Small intestine (tissue), 7 donors: ENCODE measurements around the gene PSMC3IP. TPM values are rescaled to one million over a fixed set of nuclear protein-coding genes. Genes with fewer than 3 reads are reported as not detected.
A peak's percentile ranks its signal among the peaks of the same experiment; 100 is the strongest.
"Not testable (repeated sequence)": the region's sequence is repeated elsewhere in the genome, so short reads cannot be mapped to it uniquely, and the experiment has no call there.

Experiments
- DNase-seq, 2 donors: peaks; one replicate each; pipeline versions ENCODE4 v3.0.0 to v3.0.0-alpha.2; 2013
- FAIRE-seq: peaks from 2 replicates; lab custom pipeline; 2012; peaks lifted over from hg19 to GRCh38; lab: Jason Lieb, UNC
- H3K27ac ChIP-seq, 3 donors: one replicate each; pipeline ENCODE4 v1.5.1; 2013; ENCODE audit warnings: low read length in 2 of 3, mild to moderate bottlenecking in 2 of 3, control low read depth in 1 of 3, inconsistent platforms in 1 of 3, low read depth in 1 of 3, moderate library complexity in 1 of 3
- H3K27me3 ChIP-seq, 3 donors: one replicate each; pipeline ENCODE4 v1.6.1; 2013; ENCODE audit warnings: low read length in 3 of 3, inconsistent platforms in 1 of 3; ENCODE audit not compliant: control insufficient read depth in 3 of 3, insufficient read depth in 3 of 3
- H3K36me3 ChIP-seq, 3 donors: one replicate each; pipeline ENCODE4 v1.6.1; 2013; ENCODE audit warnings: low read length in 3 of 3, inconsistent platforms in 1 of 3, low read depth in 1 of 3, mild to moderate bottlenecking in 1 of 3, moderate library complexity in 1 of 3; ENCODE audit not compliant: control insufficient read depth in 3 of 3, insufficient read depth in 2 of 3
- H3K4me1 ChIP-seq, 3 donors: one replicate each; pipeline ENCODE4 v1.6.1; 2013; ENCODE audit warnings: low read length in 2 of 3, inconsistent platforms in 1 of 3, low read depth in 1 of 3, mild to moderate bottlenecking in 1 of 3, moderate library complexity in 1 of 3; ENCODE audit not compliant: control insufficient read depth in 3 of 3, insufficient read depth in 2 of 3
- H3K4me3 ChIP-seq, 3 donors: one replicate each; pipeline ENCODE4 v1.5.1; 2013; ENCODE audit warnings: low read length in 3 of 3, control low read depth in 1 of 3, inconsistent platforms in 1 of 3, low read depth in 1 of 3, mild to moderate bottlenecking in 1 of 3, moderate library complexity in 1 of 3
- H3K9me3 ChIP-seq, 2 donors: one replicate each; pipeline ENCODE4 v1.6.1; 2013; ENCODE audit warnings: low read depth in 1 of 2, low read length in 1 of 2; ENCODE audit not compliant: control insufficient read depth in 2 of 2, insufficient read depth in 1 of 2
- WGBS, 3 donors: extraction: QIAGEN DNeasy Blood & Tissue Kit; methylation state at CpG; one replicate each; pipeline ENCODE4 v1.1.7; 2013; 5-methylcytosine and 5-hydroxymethylcytosine counted together
- polyA plus RNA-seq, 4 donors: library from polyadenylated mRNA; stranded (reverse) in 3 of 4; unstranded in 1 of 4; fragments of 200-250 nt in 3 of 4; fragments of 120-200 nt in 1 of 4; gene quantifications; one replicate each; pipeline versions ENCODE4 v1.2.1 to v1.2.3, GENCODE V29; 2013
- donor health status: healthy with polysubstance abuse.
- donor health status: control.
- donor health status: control.
- donor health status: Bipolar disorder and iron deficiency.
- donor health status: healthy.

Gene PSMC3IP
- polyA plus RNA-seq, 4 donors, result 0.89 to 5.7 (median 3.5) TPM

DNA sequence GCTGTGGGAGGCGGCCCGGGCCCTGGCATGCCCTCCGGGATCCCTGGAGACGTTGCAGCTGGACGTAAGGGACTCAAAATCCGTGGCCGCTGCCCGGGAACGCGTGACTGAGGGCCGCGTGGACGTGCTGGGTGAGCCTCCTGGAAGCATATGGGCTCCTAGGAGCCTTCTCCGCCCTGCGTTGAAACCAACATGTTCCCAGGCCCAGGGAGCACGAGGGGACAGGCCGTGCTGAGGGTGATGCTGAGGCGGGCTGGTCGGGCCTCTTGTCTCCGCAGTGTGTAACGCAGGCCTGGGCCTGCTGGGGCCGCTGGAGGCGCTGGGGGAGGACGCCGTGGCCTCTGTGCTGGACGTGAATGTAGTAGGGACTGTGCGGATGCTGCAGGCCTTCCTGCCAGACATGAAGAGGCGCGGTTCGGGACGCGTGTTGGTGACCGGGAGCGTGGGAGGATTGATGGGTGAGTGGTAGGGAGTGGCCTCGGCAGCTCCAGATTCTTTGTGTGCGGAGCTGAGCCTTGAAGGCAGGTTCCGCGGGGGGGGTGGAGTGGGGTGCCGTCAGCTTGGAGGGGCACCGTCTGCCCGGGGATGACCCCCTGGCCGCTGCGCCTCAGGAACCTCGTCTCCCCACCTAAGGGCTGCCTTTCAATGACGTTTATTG lies 24.2 kb downstream of the PSMC3IP start:
- 82 to 91% (median 88%) methylated on average over 41 to 45 of the region's 45 CpGs for WGBS, 3 donors
- Histone ChIP-seq H3K36me3 (peaks cover 0 to 13% (median 0%) of the 10 kb centered on the region in 3 donors), H3K4me1 (peaks cover 0 to 23% (median 13%) of the 10 kb centered on the region in 3 donors), H3K27ac (no peak overlapping the region), H3K27me3 (no peaks in the 10 kb centered on the region), H3K9me3 (no peaks in the 10 kb centered on the region), H3K4me3 (peak overlapping the region in 1 of 3 donors; percentile 94)
- FAIRE-seq (no peak), DNase-seq (no peak)

DNA sequence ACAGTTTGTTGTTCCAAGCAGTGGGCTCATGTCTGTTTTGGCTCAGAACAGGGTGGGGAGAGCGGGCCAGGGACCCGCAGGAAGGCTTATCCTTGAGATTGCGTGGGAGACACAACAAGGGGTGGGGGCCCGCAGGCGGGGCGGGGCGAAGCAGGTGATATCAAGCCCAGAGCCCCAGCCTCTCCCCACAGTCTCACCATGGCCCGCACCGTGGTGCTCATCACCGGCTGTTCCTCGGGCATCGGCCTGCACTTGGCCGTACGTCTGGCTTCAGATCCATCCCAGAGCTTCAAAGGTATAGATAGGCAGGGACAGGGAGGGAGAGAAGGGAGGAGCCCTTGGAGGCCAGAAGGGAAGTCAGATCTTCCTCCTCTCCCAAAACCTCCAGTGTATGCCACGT lies 24.8 kb downstream of the PSMC3IP start, which contains the start of gene HSD17B1:
Gene HSD17B1, plus strand, starts transcription at position 188 of the 400 bp plus-strand sequence. Its CDS starts 11 bp downstream, at position 199.
- 88 to 93% (median 91%) methylated on average over 13 to 15 of the region's 15 CpGs for WGBS, 3 donors
- not testable (repeated sequence) for FAIRE-seq, DNase-seq, H3K27ac ChIP-seq, H3K27me3 ChIP-seq, H3K9me3 ChIP-seq
- H3K4me3 ChIP-seq, result peak within 1 kb of the TSS in 2 of 3 donors; percentile 88 to 94
- peaks cover 0 to 13% (median 0%) of the 10 kb centered on the region in 3 donors for H3K36me3 ChIP-seq
- peaks cover 0 to 27% (median 14%) of the 10 kb centered on the region in 3 donors for H3K4me1 ChIP-seq

DNA sequence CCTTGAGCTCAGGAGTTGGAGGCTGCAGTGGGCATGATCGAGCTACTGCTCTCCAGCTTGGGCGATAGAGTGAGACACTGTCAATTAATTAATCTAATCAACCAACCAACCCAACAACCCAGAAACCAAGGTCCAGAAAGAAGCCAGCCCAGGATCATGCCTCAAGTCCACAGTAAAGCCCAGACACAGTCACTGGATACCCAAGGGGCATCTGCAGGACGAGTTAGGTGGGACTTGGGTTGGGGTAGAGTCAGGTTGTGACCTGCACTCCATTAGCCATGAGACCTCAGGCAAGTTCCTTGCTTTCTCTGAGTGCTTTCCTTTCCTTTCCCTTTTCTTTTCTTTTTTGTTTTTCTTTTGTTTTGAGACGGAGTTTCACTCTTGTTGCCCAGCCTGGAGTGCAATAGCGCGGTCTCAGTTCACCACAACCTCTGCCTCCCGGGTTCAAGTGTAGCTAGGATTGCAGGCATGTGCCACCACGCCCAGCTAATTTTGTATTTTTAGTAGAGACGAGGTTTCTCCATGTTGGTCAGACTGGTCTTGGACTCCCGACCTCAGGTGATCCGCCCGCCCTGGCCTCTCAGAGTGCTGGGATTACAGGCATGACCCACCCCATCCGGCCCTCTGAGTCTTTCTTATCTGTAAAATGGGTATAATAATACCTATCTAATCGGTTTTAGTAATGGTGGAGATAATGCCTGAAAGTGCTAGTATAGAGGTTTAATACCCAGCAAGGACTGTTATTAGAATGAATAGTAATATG lies 28.4 kb downstream of the PSMC3IP start:
- Histone ChIP-seq H3K9me3 (no peaks in the 10 kb centered on the region), H3K4me3 (peak overlapping the region in 1 of 3 donors; percentile 28), H3K27ac (no peak overlapping the region), H3K36me3 (peaks cover 2 to 23% (median 3%) of the 10 kb centered on the region in 3 donors), H3K27me3 (no peaks in the 10 kb centered on the region), H3K4me1 (peaks cover 0 to 22% (median 10%) of the 10 kb centered on the region in 3 donors)
- FAIRE-seq, result no peak
- DNase-seq, result peak in 1 of 2 donors; percentile 67
- 22 to 65% (median 35%) methylated on average over 14 of the region's 14 CpGs for WGBS, 3 donors

DNA sequence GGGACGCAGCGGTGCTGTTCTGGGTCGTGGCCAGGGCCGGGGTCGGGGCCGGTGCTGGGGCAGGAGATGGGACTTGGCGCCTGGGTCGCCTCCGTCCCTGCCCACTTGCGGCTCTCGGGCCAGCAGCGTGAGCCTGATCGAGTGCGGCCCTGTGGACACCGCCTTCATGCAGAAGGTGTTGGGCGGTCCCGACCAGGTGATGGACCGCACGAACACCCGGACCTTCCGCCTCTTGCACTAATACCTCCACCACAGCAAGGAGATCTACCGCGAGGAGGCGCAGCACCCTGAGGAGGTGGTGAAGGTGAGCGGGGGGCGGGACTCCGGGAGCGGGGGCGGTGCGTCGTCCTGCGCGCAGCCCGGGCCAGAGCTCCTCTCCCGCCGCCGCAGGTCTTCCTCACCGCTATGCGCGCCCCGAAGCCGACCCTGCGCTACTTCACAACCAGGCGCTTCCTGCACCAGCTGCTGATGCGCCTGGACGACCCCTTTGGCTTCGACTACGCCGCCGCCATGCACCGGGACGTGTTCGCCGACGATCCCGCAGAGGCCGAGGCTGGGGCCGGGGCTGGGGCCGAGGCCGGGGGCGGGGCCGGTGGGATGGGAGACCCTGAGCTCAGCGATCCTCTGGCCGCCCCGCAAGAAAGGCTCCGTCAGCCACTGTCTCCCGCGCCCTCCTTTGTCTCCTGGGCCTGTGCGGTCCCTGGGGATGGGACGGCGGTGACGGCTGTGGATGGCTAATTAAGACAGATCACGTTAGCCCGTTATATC lies 29.3 kb downstream of the PSMC3IP start:
- Histone ChIP-seq H3K9me3 (no peaks in the 10 kb centered on the region), H3K36me3 (peaks cover 4 to 30% (median 5%) of the 10 kb centered on the region in 3 donors), H3K27me3 (no peaks in the 10 kb centered on the region), H3K4me3 (peak overlapping the region; percentile 2 to 46 (median 28)), H3K27ac (no peak overlapping the region), H3K4me1 (peaks cover 0 to 16% (median 6%) of the 10 kb centered on the region in 3 donors)
- FAIRE-seq, result no peak
- peak; percentile 86 to 93 for DNase-seq
- 4 to 18% (median 8%) methylated on average over 56 to 74 of the region's 74 CpGs for WGBS, 3 donors

DNA sequence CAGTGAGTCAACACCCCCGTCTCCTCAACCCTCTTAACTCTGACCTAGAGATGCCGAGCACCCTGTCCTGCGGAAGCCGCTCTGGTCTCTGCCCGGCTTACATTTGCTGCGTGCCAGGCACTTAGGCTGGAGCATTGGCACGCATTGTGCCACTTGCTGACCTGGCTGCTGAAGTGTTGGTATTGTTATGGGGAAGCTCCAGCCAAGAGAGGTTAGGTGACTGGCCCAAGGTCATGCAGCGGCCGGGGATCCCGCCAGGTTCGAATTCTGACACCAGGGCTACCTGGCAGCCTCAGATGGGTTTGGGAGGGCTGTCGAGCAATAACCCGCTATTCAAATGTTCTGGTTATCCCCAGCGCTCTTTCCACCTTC lies 29.8 kb downstream of the PSMC3IP start:
- no peak overlapping the region for H3K27ac ChIP-seq
- no peaks in the 10 kb centered on the region for H3K9me3 ChIP-seq

DNA sequence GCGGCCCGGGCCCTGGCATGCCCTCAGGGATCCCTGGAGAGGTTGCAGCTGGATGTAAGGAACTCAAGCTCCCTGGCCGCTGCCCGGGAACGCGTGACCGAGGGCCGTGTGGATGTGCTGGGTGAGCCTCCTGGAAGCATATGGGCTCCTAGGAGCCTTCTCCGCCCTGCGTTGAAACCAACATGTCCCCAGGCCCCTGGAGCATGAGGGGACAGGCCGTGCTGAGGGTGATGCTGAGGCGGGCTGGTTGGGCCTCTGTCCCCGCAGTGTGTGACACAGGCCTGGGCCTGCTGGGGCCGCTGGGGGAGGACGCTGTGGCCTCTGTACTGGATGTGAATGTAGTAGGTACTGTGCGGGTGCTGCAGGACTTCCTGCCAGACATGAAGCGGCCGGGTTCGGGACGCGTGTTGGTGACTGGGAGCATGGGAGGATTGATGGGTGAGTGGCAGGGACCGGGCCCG lies 30.5 kb downstream of the PSMC3IP start:
- Histone ChIP-seq H3K9me3 (no peaks in the 10 kb centered on the region), H3K27ac (no peak overlapping the region), H3K4me1 (peaks cover 0 to 14% (median 6%) of the 10 kb centered on the region in 3 donors), H3K36me3 (peaks cover 4 to 35% (median 5%) of the 10 kb centered on the region in 3 donors), H3K4me3 (no peak overlapping the region), H3K27me3 (no peaks in the 10 kb centered on the region)
- no peak for DNase-seq
- FAIRE-seq, result no peak
- WGBS, 3 donors, result 85 to 86% (median 85%) methylated on average over 23 of the region's 23 CpGs

More for the DNA sequence above, 29.8 kb downstream of the PSMC3IP start:
- Histone ChIP-seq H3K27me3 (no peaks in the 10 kb centered on the region), H3K36me3 (peaks cover 4 to 30% (median 5%) of the 10 kb centered on the region in 3 donors), H3K4me1 (peaks cover 0 to 14% (median 6%) of the 10 kb centered on the region in 3 donors), H3K4me3 (peak overlapping the region; percentile 2 to 46 (median 28))
- WGBS, 3 donors, result 64 to 85% (median 67%) methylated on average over 14 of the region's 14 CpGs
- FAIRE-seq, result no peak
- DNase-seq, result no peak

DNA sequence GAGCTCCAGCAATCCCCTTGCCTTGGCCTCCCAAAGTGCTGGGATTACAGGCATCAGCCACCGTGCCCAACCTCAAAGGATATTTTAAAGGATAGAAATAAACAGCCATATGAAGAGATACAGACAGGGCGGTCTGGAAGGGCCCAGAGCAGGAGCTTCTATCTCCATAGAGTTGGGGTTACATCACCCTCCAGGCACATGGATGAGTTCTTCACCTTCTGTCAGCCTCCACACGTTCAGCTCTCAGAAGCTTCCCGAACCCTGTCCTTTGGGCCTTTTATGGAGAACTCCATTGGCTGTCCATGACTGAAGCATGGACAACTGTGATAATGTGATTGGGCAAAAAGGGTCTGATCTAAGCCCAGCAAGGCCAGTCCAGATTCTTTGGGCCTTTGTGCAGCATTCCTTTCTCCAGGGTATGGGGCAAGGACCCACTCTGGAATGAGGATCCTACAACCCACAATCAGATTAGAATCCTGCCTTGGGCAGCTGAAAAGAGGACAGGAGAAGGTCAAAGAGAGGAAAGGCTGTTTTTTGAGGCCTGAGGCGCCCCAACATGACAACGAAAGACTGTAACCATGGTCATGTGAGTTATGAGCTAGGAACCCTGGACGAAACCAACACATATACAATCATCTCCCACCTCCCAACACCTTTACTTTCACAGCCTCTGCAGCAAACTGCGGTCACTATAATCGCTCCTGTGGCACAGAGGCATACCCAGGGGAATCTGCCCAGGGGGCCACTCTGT lies 31.6 kb downstream of the PSMC3IP start:
- H3K4me3 ChIP-seq, H3K27ac ChIP-seq, FAIRE-seq, DNase-seq, H3K27me3 ChIP-seq, H3K9me3 ChIP-seq: not testable (repeated sequence)
- H3K36me3 ChIP-seq, result peaks cover 4 to 42% (median 5%) of the 10 kb centered on the region in 3 donors
- H3K4me1 ChIP-seq, result peaks cover 3 to 19% (median 6%) of the 10 kb centered on the region in 3 donors
- 87 to 92% (median 88%) methylated on average over 7 to 9 of the region's 9 CpGs for WGBS, 3 donors
